ENCODE data around the gene MB21D2. TPM values are rescaled to one million over a fixed set of nuclear protein-coding genes. Genes with fewer than 3 reads are reported as not detected.
A peak's percentile ranks its signal among the peaks of the same experiment; 100 is the strongest.

Gene MB21D2, protein sequence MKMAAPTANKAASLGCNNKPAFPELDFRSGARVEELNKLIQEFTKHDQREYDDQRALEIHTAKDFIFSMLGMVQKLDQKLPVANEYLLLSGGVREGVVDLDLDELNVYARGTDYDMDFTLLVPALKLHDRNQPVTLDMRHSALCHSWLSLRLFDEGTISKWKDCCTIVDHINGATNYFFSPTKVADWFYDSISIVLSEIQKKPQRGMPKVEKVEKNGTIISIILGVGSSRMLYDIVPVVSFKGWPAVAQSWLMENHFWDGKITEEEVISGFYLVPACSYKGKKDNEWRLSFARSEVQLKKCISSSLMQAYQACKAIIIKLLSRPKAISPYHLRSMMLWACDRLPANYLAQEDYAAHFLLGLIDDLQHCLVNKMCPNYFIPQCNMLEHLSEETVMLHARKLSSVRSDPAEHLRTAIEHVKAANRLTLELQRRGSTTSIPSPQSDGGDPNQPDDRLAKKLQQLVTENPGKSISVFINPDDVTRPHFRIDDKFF
- total RNA-seq (2014; rRNA removed; shearing (Covaris generic)) (34.1 and 35.9 TPM in 2 replicates), polyA plus RNA-seq (2016; fragmentation: Nextera tagmentation; extraction: Ambion mirVana) (8.1 and 8.6 TPM in 2 replicates)
- long read RNA-seq, transcript MB21D2-201 (2 exons, 3,368 nt), result major isoform, 7 of 10 reads
- long read RNA-seq, partial matches to known transcripts, result 0 of 10 reads
- long read RNA-seq, other reads (novel, unspliced or antisense), result 3 of 10 reads

DNA sequence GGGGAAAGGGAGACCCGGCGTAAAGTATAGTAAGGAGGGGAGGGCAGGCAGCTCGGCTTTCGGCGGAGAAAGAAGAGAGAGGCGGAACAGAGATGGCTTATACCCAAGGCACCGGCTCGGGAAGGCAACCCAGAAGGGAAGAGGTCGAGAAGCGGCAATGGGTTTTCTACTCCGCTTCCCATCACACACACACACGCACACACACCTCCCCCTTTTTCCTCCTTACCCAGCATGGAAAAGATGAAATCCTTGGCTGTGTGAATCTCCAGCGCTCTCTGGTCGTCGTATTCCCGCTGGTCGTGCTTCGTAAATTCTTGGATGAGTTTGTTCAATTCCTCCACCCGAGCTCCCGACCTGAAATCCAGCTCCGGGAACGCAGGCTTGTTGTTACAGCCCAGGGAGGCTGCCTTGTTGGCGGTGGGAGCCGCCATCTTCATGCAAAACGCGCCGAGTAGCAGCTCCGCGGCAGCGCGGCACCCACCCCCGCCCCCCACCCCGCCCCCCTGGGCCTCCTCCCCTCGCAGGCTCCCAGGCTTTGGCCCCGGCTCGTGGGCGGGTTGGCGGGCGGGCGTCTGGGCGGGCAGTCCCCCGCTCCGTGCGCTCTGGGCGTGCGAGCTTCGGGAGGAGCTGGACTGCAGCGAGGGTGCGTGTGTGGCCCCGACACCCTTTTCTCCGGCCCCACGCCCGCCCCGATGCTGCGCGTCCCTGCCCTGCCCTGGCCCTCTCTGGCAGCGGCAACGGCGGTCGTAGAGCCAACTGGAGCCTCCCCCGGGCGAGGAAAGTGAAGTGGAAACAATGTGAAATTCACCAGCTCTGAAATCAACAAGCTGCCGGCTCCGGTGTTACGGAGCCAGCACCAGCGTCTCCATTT lies at the start of gene MB21D2:
TSS of gene MB21D2 (minus strand) at position 453 of the 871 bp plus-strand sequence. CDS start at position 437, 16 bp downstream.
- Histone ChIP-seq H3K4me2 (peak within 1 kb of the TSS; percentile 94), H2AFZ (no peak within 1 kb of the TSS; the same call in 1 of the 2 replicates), H3K27me3 (ENCODE audit: insufficient read depth) (no peaks in the 10 kb centered on the region), H3K36me3 (ENCODE audit: insufficient read depth) (no peaks in the 10 kb centered on the region), H4K20me1 (replicated peaks; ENCODE audit: insufficient read depth) (peaks cover 7% of the 10 kb centered on the region; the same call in 1 of the 2 replicates), H3F3A (replicated peaks; ENCODE audit: low read depth) (peaks cover 15% of the 10 kb centered on the region), H3K4me1 (ENCODE audit: insufficient read depth) (peaks cover 57% of the 10 kb centered on the region), H3K4me3 (peak within 1 kb of the TSS; percentile 90), H3K9me2 (ENCODE audit: insufficient read depth) (no peaks in the 10 kb centered on the region), H3K79me2 (replicated peaks; ENCODE audit: insufficient read depth) (peaks cover 7% of the 10 kb centered on the region), H3K27ac (ENCODE audit: low read depth) (peak within 1 kb of the TSS; percentile 99)
- Mint-ChIP-seq H3K27me3 (ENCODE audit: insufficient read depth, low read depth, poor library complexity) (peaks cover 15% of the 10 kb centered on the region), H3K4me3 (peak within 1 kb of the TSS; percentile 96), H3K36me3 (ENCODE audit: low read depth) (no peaks in the 10 kb centered on the region; the same call in 2 of the 3 replicates), H3K27ac (peak within 1 kb of the TSS; percentile 98), H3K4me1 (peaks cover 60% of the 10 kb centered on the region), H3K9me3 (no peaks in the 10 kb centered on the region)
- TF ChIP-seq ZNF331 (CRISPR knock-in tag; IDR thresholded peaks at IDR 0.05; ENCODE audit: low read depth) (no peak), ZNF114 (CRISPR knock-in tag; IDR thresholded peaks at IDR 0.05) (no peak), CREB1 (CRISPR knock-in tag; IDR thresholded peaks at IDR 0.05; ENCODE audit: low read depth) (0 out of 2 replicates have a peak, but pooled peaks have one; percentile 23), EZH2phosphoT487 (IDR thresholded peaks at IDR 0.05; ENCODE audit: unreplicated experiment) (no peak), NANOG (IDR thresholded peaks at IDR 0.05; ENCODE audit: borderline replicate concordance) (no peak), STAT1 (IDR thresholded peaks at IDR 0.05; ENCODE audit: unreplicated experiment) (no peak), POLR2AphosphoS5 (IDR thresholded peaks at IDR 0.05; ENCODE audit: low read depth) (peak; percentile 67)
- TF ChIP-seq, protein P1, sequence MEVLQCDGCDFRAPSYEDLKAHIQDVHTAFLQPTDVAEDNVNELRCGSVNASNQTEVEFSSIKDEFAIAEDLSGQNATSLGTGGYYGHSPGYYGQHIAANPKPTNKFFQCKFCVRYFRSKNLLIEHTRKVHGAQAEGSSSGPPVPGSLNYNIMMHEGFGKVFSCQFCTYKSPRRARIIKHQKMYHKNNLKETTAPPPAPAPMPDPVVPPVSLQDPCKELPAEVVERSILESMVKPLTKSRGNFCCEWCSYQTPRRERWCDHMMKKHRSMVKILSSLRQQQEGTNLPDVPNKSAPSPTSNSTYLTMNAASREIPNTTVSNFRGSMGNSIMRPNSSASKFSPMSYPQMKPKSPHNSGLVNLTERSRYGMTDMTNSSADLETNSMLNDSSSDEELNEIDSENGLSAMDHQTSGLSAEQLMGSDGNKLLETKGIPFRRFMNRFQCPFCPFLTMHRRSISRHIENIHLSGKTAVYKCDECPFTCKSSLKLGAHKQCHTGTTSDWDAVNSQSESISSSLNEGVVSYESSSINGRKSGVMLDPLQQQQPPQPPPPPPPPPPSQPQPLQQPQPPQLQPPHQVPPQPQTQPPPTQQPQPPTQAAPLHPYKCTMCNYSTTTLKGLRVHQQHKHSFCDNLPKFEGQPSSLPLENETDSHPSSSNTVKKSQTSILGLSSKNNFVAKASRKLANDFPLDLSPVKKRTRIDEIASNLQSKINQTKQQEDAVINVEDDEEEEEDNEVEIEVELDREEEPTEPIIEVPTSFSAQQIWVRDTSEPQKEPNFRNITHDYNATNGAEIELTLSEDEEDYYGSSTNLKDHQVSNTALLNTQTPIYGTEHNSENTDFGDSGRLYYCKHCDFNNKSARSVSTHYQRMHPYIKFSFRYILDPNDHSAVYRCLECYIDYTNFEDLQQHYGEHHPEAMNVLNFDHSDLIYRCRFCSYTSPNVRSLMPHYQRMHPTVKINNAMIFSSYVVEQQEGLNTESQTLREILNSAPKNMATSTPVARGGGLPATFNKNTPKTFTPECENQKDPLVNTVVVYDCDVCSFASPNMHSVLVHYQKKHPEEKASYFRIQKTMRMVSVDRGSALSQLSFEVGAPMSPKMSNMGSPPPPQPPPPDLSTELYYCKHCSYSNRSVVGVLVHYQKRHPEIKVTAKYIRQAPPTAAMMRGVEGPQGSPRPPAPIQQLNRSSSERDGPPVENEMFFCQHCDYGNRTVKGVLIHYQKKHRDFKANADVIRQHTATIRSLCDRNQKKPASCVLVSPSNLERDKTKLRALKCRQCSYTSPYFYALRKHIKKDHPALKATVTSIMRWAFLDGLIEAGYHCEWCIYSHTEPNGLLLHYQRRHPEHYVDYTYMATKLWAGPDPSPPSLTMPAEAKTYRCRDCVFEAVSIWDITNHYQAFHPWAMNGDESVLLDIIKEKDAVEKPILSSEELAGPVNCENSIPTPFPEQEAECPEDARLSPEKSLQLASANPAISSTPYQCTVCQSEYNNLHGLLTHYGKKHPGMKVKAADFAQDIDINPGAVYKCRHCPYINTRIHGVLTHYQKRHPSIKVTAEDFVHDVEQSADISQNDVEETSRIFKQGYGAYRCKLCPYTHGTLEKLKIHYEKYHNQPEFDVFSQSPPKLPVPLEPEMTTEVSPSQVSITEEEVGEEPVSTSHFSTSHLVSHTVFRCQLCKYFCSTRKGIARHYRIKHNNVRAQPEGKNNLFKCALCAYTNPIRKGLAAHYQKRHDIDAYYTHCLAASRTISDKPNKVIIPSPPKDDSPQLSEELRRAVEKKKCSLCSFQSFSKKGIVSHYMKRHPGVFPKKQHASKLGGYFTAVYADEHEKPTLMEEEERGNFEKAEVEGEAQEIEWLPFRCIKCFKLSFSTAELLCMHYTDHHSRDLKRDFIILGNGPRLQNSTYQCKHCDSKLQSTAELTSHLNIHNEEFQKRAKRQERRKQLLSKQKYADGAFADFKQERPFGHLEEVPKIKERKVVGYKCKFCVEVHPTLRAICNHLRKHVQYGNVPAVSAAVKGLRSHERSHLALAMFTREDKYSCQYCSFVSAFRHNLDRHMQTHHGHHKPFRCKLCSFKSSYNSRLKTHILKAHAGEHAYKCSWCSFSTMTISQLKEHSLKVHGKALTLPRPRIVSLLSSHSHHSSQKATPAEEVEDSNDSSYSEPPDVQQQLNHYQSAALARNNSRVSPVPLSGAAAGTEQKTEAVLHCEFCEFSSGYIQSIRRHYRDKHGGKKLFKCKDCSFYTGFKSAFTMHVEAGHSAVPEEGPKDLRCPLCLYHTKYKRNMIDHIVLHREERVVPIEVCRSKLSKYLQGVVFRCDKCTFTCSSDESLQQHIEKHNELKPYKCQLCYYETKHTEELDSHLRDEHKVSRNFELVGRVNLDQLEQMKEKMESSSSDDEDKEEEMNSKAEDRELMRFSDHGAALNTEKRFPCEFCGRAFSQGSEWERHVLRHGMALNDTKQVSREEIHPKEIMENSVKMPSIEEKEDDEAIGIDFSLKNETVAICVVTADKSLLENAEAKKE (CRISPR knock-in tag; IDR thresholded peaks at IDR 0.05), result no peak
- TF ChIP-seq, protein P2, sequence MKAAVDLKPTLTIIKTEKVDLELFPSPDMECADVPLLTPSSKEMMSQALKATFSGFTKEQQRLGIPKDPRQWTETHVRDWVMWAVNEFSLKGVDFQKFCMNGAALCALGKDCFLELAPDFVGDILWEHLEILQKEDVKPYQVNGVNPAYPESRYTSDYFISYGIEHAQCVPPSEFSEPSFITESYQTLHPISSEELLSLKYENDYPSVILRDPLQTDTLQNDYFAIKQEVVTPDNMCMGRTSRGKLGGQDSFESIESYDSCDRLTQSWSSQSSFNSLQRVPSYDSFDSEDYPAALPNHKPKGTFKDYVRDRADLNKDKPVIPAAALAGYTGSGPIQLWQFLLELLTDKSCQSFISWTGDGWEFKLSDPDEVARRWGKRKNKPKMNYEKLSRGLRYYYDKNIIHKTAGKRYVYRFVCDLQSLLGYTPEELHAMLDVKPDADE (IDR thresholded peaks at IDR 0.05), result no peak
- TF ChIP-seq, protein P3, sequence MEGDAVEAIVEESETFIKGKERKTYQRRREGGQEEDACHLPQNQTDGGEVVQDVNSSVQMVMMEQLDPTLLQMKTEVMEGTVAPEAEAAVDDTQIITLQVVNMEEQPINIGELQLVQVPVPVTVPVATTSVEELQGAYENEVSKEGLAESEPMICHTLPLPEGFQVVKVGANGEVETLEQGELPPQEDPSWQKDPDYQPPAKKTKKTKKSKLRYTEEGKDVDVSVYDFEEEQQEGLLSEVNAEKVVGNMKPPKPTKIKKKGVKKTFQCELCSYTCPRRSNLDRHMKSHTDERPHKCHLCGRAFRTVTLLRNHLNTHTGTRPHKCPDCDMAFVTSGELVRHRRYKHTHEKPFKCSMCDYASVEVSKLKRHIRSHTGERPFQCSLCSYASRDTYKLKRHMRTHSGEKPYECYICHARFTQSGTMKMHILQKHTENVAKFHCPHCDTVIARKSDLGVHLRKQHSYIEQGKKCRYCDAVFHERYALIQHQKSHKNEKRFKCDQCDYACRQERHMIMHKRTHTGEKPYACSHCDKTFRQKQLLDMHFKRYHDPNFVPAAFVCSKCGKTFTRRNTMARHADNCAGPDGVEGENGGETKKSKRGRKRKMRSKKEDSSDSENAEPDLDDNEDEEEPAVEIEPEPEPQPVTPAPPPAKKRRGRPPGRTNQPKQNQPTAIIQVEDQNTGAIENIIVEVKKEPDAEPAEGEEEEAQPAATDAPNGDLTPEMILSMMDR (conservative IDR thresholded peaks at IDR 0.05; ENCODE audit: low read depth in 2 of 2), result no peak
- peak; percentile 74 for DNase-seq (ENCODE audit: low spot score)
- ATAC-seq, result peak; percentile 63

Measured in GM23338 (cell line).